GM18499 (cell line): ENCODE results near the gene GOLGA8N.
"Not testable (repeated sequence)": the region's sequence is repeated elsewhere in the genome, so short reads cannot be mapped to it uniquely, and the experiment has no call there.

Source experiments
- ATAC-seq: cut with Tn5 transposase; IDR thresholded peaks from one replicate; pipeline ENCODE4 v1.9.1; 2021; ENCODE audit warnings: moderate number of reproducible peaks; ENCODE audit not compliant: insufficient read depth, unreplicated experiment

GOLGA8N gene

DNA sequence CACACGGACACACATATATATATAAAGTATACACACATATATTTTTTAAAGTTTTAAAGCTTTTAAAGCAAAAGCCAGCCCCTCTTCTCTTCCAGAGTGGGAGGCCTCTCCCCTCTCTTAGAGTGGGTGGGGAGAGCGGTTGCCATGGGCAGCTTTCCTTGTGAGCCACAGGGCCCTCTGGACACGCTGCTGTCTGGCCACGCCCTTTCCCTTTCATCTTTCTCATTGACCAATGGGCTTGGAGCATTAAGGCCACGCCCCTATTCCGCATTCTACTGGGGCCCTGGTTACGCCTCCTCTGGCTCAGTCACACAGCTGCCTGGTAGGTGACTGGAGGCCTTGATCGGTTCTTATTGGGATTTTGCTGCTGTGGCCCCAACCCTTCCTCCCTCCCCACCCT lies at the start of gene GOLGA8N:
Gene GOLGA8N (plus strand): TSS at position 306 of the 400 bp plus-strand sequence.
- not testable (repeated sequence) for ATAC-seq

DNA sequence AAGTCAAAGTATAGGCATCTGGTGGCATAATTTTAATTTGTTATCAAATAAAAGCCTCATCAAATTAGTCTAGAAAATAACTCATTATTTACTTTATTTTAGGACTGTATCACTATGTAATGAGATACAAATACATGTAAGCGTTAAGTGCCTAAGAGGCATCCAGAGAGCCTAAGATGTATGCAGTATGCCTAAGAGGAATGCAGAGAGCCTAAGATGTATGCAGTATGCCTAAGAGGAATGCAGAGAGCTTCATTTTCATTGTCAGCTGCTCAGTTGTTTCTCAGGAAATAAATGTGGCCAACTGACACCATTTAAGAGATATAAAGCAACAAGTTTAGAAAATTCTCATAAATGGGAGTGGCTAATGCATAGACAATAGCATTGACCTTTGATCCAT lies 49.8 kb upstream of the GOLGA8N start:
- ATAC-seq = not testable (repeated sequence)

DNA sequence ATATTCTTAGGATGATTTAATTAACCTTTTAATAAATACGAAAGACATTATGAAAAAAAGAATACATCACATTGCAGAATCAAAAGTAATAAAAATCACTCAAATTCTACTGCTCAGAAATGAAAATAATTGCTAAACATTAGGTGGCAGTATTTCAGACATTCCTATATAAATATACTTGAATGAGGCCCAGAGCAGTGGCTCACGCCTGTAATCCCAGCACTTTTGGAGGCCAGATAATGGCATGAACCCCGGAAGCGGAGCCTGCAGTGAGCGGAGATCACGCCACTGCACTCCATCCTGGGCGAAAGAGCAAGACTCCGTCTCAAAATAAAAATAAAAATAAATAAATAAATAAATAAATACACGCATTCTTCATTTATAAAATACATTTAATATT lies 48.1 kb upstream of the GOLGA8N start:
- not testable (repeated sequence) for ATAC-seq

DNA sequence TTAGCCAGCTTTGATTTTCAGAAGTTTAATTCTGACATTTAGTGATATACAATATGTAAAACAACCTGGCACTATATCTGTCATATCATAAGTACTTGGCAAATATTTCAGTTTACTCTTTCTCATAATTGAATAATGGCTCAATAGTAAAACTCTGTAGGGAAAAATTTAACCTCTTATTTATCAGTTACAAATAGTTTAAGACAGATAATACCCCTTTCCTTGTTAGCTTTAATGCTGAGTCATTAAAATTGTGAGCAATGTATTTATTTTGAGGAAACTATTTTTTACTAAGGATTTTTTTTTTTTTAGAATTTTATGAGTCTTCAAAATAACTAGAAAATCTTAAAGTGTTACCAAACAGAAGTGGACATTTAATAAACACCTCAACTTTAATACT lies 38.7 kb upstream of the GOLGA8N start:
- not testable (repeated sequence) for ATAC-seq

DNA sequence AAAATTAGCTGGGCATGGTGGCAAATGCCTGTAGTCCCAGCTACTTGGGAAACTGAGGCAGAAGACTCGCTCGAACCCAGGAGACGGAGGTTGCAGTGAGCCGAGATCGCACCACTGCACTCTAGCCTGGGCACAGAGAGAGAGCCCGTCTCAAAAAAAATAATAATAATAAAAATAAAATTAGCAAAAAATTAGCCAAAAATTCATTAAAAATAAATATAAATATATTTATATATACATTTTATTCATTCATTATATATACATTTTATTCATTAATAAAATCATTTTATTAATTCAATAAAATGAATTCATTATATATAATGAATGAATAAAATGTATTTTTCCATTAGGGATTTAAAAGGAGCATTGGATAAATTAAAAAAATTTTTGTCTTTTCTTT lies 31.1 kb upstream of the GOLGA8N start:
- not testable (repeated sequence) for ATAC-seq

DNA sequence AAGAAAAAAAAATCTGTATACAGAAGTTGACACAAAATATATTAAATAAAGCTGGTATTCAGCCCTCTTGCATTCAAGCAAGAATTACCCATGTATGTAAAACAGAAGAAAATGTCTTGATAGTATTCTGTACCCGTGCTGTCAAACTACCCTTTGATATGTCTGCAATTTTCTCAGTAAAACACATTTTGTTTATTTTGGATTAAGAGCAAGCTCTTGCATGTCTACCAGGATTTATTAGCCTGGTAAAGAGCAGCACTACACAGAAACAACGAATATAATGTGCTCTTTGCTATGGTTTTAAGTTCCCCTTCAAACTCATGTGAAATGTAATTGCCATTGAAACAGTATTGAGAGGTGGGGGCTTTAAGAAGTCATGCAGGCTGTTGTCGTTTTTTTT lies 24.3 kb upstream of the GOLGA8N start:
- ATAC-seq = not testable (repeated sequence)

DNA sequence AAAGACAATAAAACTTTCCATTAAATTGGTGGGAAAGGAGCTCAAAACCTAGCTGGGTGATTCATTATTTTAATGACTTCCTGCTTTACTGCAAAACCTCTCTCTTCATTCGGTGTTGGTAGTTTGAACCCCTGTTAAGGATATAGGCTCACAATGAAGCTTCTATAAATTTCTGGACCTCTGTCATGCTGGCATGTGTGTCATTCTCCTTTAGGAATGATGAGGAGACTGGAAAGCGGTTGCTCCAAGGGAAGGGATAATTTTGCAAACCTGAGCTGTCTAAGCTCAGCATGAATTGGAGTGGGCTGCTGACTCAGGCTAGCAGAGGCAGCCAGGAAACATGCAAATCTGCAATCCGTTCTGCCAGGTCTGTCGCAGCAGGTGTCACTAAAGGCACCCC lies 14.8 kb upstream of the GOLGA8N start:
- ATAC-seq = not testable (repeated sequence)

DNA sequence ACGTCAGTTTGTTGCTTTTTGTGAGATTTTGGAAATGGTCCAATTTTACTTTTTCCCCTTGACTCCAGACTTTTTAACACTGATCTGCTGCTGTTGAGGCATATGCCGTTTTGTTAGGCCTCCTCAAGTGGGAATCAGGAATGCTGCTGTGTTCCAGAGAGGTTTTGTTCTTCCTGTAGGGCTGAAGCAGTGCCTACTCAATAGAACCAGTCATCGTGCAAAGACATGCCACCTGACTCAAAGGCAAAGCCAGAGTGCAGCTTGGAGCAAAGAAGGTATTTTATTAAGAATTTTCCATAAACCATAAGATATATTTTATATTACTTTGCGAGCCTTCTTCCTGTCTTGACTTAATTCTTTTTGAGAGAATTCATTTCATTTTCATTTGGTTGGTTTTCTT lies 7.4 kb upstream of the GOLGA8N start:
- ATAC-seq = not testable (repeated sequence)

DNA sequence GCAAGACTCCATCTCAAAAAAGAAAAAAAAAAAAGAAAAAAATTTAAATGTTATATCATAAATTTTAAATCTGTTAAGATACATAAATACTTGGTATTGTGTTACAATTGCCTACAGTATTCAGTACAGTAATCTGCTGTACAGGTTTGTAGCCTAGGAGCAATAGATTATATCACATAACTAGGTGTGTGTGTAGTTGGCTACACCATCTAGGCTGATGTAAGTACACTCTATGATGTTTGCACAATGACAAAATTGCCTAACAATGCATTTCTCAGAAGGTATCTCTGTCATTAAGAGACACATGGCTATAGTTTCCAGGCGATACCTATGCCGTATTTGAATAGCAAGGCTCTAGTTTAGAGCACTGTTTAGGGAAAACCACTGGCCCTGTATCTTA lies 16.3 kb downstream of the GOLGA8N start:
- not testable (repeated sequence) for ATAC-seq

DNA sequence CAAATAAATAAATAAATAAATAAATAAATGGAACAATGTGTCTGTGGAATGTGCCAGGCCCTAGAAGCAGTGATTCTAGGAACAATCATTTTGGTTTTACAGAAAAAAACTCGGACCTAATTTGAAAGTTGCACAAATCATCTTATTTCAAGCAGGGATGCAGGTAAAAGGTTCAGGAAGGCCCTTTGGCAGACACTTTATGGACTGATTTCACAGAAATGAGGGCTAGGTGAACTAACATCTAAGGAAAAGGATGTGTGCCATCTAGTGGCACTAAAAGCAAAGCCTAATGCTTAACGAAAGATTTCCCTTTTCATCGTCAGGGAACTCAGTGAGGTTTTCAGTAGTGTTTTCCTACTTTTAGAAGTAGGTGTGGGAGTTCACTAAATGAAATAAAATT lies 17.5 kb downstream of the GOLGA8N start:
- ATAC-seq = not testable (repeated sequence)

DNA sequence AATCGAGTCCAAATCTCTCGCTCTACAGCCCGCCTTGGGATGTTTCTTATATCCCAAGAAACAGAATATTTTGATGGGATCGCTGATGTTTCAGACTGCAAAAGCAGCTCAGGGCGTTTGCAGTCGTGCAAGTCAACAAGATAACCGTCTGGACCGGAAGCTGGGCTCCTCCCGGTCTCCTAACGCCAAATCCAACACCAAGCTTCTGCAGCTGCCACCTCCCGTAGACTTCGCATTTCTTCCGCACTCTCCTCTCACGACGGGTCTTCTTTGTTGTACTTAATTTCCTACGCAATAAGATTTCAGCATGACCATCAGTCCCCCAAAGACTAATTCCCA lies 21.4 kb downstream of the GOLGA8N start:
- ATAC-seq = not testable (repeated sequence)

DNA sequence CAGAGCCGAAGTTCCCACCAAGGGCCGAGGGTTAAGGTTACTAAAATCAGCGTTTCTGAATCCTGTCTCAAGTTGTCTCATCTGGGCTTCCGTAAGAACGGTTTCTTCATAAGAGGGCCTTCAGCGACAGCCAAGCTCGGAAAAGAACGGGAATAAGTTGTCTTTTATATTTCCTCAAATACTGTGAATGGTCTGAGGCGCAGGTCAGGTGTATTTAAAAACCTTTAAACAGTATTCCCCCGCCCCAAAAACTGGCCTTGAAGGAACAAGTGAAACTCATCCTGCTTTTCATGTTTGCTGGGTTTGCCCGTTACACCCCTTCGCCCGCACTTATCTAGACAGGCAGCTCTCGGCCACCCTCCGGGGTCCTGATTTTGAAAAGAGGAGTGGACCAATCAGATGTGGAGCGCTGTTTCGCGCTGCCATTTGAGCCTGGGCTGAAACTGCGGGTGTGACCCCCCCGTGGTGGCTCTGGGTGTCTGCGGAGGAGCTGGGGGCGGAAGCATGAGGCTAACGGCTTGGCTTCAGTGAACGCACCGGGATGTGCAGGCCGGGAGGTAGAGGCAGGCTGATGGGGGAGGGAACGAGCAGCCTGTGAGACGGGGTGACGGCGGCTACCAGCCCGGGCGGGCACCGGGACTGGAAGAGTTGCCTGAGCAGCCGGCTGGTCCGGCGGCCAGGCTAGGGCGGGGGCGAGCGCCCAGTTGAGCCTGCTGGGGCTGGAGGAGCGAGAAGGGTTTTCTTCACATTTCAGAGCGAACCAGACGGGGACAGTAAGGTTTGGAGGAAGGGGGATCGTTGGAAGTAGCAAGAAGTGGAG lies 22.0 kb downstream of the GOLGA8N start, which contains the start of gene ARHGAP11A:
Gene ARHGAP11A (plus strand): TSS at position 454 of the 820 bp plus-strand sequence. CDS start 708 bp downstream, outside the sequence.
- peak; percentile 41 for ATAC-seq

DNA sequence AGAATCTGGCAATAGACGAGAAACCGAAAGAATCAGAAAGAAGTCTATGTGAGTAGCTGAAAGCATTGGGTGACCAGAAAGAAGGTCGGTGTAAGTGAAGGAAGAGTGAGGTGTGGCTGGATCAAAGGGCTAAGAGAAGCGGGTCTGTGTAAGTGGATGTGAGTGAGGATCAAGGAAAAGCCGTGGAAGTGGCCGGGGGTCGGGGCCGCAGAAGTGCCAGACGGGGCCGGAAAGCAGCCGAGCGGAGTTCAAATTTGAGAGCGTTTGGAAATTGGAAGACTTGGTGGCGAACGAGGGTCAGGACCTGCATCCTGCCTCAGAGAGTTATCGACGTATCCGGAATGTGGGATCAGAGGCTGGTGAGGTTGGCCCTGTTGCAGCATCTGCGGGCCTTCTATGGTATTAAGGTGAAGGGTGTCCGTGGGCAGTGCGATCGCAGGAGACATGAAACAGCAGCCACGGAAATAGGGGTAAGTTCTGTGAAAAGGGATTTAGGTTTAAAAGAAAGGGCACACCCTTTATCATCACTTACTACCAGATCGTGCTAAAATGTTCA lies 22.7 kb downstream of the GOLGA8N start:
- peak; percentile 10 for ATAC-seq

DNA sequence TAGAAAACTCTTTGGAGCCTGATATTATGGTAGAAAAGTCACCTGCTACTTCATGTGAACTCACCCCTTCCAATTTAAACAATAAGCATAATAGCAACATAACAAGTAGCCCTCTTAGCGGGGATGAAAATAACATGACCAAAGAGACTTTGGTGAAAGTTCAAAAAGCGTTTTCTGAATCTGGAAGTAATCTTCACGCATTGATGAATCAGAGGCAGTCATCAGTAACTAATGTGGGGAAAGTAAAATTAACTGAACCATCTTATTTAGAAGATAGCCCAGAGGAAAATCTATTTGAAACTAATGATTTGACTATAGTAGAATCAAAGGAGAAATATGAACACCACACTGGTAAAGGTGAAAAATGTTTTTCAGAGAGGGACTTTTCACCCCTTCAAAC lies 43.2 kb downstream of the GOLGA8N start:
- ATAC-seq = no peak

DNA sequence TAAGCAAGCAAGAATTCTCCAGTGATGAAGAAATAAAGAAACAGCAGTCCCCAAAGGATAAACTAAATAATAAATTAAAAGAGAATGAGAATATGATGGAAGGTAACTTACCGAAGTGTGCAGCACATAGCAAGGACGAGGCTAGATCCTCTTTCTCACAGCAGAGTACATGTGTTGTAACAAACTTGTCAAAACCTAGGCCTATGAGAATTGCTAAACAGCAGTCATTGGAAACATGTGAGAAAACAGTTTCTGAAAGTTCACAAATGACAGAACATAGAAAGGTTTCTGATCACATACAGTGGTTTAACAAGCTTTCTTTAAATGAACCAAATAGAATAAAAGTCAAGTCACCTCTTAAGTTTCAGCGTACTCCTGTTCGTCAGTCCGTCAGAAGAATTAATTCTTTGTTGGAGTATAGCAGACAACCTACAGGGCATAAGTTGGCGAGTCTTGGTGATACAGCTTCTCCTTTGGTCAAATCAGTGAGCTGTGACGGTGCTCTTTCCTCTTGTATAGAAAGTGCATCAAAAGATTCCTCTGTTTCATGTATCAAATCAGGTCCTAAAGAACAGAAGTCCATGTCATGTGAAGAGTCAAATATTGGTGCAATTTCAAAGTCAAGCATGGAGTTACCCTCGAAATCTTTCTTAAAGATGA lies 43.8 kb downstream of the GOLGA8N start:
- no peak for ATAC-seq

DNA sequence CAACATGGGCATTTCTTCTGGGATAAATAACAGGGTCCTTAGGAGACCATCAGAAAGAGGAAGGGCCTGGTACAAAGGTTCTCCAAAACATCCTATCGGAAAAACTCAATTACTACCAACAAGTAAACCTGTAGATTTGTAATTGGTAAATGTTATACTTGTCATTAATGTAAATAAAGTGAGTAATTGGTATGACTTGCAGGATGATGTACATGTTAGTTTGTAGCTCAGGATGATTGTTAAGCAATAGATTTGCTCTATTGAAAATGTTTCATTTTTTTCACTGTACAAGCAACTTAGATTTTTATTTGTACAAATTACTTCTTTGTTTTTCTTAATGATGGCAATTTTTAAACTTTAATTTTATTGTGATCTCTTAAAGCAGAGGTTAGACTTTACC lies 44.4 kb downstream of the GOLGA8N start:
- ATAC-seq = no peak

DNA sequence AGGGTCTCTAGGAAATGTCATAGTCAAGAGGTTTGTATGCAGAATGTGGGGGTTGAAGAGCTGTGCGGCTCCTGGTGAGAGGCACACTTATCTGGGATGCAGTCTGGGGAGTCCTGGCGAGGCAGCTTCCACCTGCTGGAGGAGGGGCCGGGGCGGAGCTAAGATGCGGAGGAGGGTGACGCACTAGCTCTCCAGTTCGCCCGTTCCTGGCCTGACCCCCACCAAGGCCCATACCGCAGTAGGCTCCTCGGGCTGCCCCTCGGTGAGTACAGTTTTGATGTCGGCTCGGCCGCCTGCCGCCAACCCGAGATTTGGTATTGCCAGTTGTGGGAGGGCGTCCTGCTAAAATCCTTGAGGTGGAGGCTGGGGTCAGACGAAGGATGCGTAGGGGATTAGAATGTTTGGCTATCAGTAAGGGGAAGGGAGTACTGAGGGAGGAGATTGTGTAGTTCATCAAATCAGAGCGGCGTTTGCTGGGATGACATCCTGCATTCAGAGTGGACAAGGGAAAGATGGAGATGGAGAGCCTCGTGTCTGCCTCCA lies 48.3 kb downstream of the GOLGA8N start, which contains the start of gene SCG5:
Gene SCG5 (plus strand): TSS at position 194 of the 543 bp plus-strand sequence. CDS start 1,883 bp downstream, outside the sequence.
- ATAC-seq = no peak

DNA sequence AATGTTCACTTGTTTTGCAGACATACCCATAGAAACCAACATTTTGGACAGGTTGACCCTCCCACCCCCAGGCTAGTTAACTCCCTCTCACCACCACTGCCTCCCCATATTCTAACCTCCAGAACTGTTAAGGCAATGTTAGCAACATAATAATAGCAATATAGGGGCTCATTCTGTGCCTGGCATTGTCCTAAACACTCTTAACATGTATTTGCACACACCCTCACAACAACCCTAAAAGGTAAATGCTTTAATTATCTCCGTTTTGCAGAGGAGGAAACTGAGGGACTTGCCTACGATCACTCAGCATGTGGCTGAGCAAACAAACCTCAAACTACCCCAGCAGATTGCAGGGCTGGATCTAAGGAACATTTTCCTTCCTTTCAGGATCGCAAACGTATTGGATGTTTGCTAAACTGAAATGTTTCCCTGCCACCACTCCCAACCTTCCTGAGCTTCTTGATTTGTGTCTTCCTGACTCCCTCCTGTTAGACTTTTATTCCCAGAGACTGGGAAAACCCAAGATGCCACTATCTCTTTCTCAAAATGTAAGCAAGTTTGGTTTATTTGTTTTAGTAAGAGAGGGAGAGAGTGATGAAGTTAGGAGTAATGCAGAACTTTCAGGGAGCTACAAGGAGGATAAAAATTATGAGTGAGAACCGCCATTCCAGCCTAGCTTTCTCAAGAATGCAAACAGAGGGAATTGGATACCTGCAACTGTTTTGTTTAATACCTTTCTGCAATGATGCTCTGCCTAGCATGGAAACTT lies 49.6 kb downstream of the GOLGA8N start:
- no peak for ATAC-seq

DNA sequence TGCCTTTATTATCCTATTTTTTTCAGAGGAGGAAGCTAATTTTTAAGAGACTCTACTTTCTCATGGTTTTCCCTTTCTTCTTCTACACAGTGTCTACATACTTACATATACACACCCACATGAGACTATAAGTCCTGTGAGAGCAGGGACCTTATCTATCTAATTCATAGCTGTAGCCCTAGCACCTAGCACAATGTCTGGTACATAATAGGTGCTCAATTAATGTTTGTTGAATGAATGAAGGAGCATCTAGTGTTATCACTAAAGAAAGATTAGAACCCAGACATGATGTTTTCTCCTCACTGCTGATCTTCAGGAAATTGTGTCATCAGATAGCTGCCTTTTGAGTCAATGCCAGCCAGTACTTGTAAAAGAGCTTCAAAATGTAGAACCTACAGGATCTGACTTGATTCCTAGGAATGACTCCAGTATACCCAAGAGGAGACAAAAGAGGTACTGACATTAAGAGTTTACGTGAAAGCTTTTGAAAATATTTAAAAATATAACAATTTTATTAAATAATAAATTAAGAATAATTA lies 50.7 kb downstream of the GOLGA8N start:
- no peak for ATAC-seq

DNA sequence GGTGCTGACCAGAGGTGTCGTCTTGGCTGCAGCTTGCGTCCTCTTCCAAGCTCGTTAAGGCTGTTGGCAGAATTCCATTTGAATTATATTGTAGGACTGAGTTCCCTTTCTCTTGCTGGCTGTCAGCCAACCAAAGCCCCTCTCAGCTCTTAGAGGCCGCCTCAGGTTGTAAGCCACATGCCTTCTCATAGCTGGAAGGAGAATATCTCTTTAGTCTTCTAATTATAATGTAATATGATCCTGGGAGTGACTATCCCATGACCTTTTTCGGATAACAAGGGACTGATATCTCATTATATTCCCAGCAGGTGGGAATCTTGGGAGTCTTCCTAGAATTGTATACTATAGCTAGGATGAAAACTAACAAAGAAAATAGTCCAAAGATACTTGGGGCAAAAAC lies 53.0 kb downstream of the GOLGA8N start:
- ATAC-seq = no peak
